K562 (cell line): Measurements from ENCODE around the gene SPATS1. TPM values are rescaled to one million over a fixed set of nuclear protein-coding genes. Genes with fewer than 3 reads are reported as not detected.

Experiments
- ATF3 ChIP-seq, 2 experiments: fragments of 450-650 bp in 1 of 2; sonication (generic) in 1 of 2; formaldehyde crosslinking in 1 of 2; IDR thresholded peaks in 1 of 2; conservative IDR thresholded peaks in 1 of 2; 2 replicates each; pipeline versions ENCODE4 v1.6.1 to v1.8.1; 2016 to 2023; ENCODE audit warnings: mild to moderate bottlenecking in 2 of 2, moderate library complexity in 2 of 2, inconsistent platforms in 1 of 2, missing genetic modification reagents in 1 of 2
- E2F8 ChIP-seq: fragments of 450-650 bp; IDR thresholded peaks from 2 replicates; pipeline ENCODE4 v1.7.1; 2018; ENCODE audit warnings: mild to moderate bottlenecking, low read depth; ENCODE audit not compliant: partially characterized antibody
- EHMT2 ChIP-seq: fragments of 450-650 bp; IDR thresholded peaks from 2 replicates; pipeline ENCODE4 v1.6.1; 2018; ENCODE audit warnings: antibody characterized with exemption
- HDAC3 ChIP-seq: fragments of 450-650 bp; IDR thresholded peaks from 2 replicates; pipeline ENCODE4 v1.6.1; 2018; ENCODE audit warnings: borderline replicate concordance, mild to moderate bottlenecking, moderate library complexity; ENCODE audit not compliant: partially characterized antibody
- IRF1 ChIP-seq: sonication (generic); formaldehyde crosslinking; IDR thresholded peaks from 2 replicates; pipeline ENCODE4 v1.8.0; 2022; ENCODE audit warnings: missing genetic modification reagents, mild to moderate bottlenecking, borderline replicate concordance
- IRF9 ChIP-seq: fragments of 450-650 bp; IDR thresholded peaks from 2 replicates; pipeline ENCODE4 v1.6.1; 2016; ENCODE audit warnings: missing biosample characterization, missing genetic modification characterization
- KAT8 ChIP-seq: fragments of 450-650 bp; IDR thresholded peaks from 2 replicates; pipeline ENCODE4 v1.6.1; 2016; ENCODE audit warnings: low read depth, mild to moderate bottlenecking
- NCOA2 ChIP-seq, 2 experiments: fragments of 450-650 bp; IDR thresholded peaks; 2 replicates each; pipeline ENCODE4 v1.6.1; 2018; ENCODE audit warnings: mild to moderate bottlenecking in 2 of 2, moderate library complexity in 1 of 2; ENCODE audit not compliant: partially characterized antibody in 2 of 2
- NR1H2 ChIP-seq: sonication (generic); formaldehyde crosslinking; IDR thresholded peaks from 2 replicates; pipeline ENCODE4 v1.4.0; 2020; ENCODE audit warnings: mild to moderate bottlenecking, missing genetic modification reagents
- PHB ChIP-seq: fragments of 250-450 bp; sonication (Bioruptor Pico); IDR thresholded peaks from 2 replicates; pipeline ENCODE4 v1.5.0; 2021
- POLR2AphosphoS5 ChIP-seq: IDR thresholded peaks from 2 replicates; pipeline ENCODE4 v1.6.1; 2011; ENCODE audit warnings: mild to moderate bottlenecking, low read depth, low read length, moderate library complexity; ENCODE audit not compliant: control insufficient read depth, insufficient read depth
- SAFB ChIP-seq: fragments of 200-400 bp; formaldehyde crosslinking; IDR thresholded peaks from 2 replicates; pipeline ENCODE4 v1.6.1; 2017; ENCODE audit warnings: low read depth, low read length, borderline replicate concordance
- SAP30 ChIP-seq: fragments of 200-600 bp; sonication (generic); IDR thresholded peaks from 2 replicates; pipeline ENCODE4 v1.6.1; 2012; ENCODE audit warnings: borderline replicate concordance, low read depth, mild to moderate bottlenecking, moderate library complexity, low read length, control low read depth, inconsistent platforms; ENCODE audit not compliant: insufficient read depth, poor library complexity, severe bottlenecking
- SRF ChIP-seq, 2 experiments: fragments of 250-450, 450-650 bp in 1 of 2; sonication (Bioruptor Pico) in 1 of 2; sonication (generic) in 1 of 2; formaldehyde crosslinking; IDR thresholded peaks; 2 replicates each; pipeline versions ENCODE4 v1.5.0 to v1.5.1; 2020 to 2022; ENCODE audit warnings: mild to moderate bottlenecking in 1 of 2, missing genetic modification reagents in 1 of 2
- THAP7 ChIP-seq: fragments of 250-450 bp; sonication (Bioruptor Pico); IDR thresholded peaks from 2 replicates; pipeline ENCODE4 v1.5.0; 2021
- ZBTB34 ChIP-seq: fragments of 250-450 bp; sonication (Bioruptor Pico); IDR thresholded peaks from 2 replicates; pipeline ENCODE4 v1.8.0; 2021; ENCODE audit warnings: mild to moderate bottlenecking, moderate library complexity
- polyA plus RNA-seq, 8 experiments: library from polyadenylated mRNA; depleted of rRNA in 4 of 8; stranded (reverse) in 5 of 8; unstranded in 3 of 8; fragments of >200 nt; fragmentation: Nextera tagmentation in 2 of 8; fragmentation: Illumina TruSeq in 1 of 8; extraction: Ambion mirVana in 2 of 8; extraction: Trizol in 1 of 8; gene quantifications; 2 replicates each; pipeline versions ENCODE4 v1.2.1 to v1.2.3, GENCODE V29; 2011 to 2014; ENCODE audit warnings: inconsistent platforms in 1 of 8, missing spikeins in 1 of 8
- total RNA-seq, 7 experiments: library from RNA; depleted of rRNA in 6 of 7; stranded (reverse); fragments of >200 nt in 6 of 7; fragmentation: Illumina TruSeq in 2 of 7; extraction: Trizol in 2 of 7; gene quantifications; 2 replicates each; pipeline versions ENCODE4 v1.2.1 to v1.2.3, GENCODE V29; 2011 to 2021; ENCODE audit warnings: low replicate concordance in 1 of 7

The SPATS1 gene
- total and polyA plus RNA-seq, 9 of the 15 experiments (the other 6 are each of a cell fraction or from before 2014, with no cell fraction given), result not detected

- TF ChIP-seq EHMT2, result peak; percentile 62; the same call in 1 of the 2 replicates
- no peak for TF ChIP-seq NR1H2 (CRISPR knock-in tag)
- no peak for TF ChIP-seq ZBTB34 (CRISPR knock-in tag)
- no peak for TF ChIP-seq KAT8
- peak; percentile 94 for TF ChIP-seq POLR2AphosphoS5
- TF ChIP-seq ATF3 (IDR thresholded peaks at IDR 0.05), result no peak
- TF ChIP-seq ATF3 (CRISPR knock-in tag; conservative IDR thresholded peaks at IDR 0.05), result 0 out of 2 replicates have a peak, but pooled peaks have one; percentile 65
- TF ChIP-seq PHB (CRISPR knock-in tag), result no peak
- TF ChIP-seq SAFB, result no peak
- TF ChIP-seq SRF (CRISPR knock-in tag; IDR thresholded peaks at IDR 0.05), result no peak; a peak in 1 of 4 replicates
- no peak for TF ChIP-seq E2F8
- TF ChIP-seq SAP30, result peak; percentile 86
- peak; percentile 89 for TF ChIP-seq THAP7 (CRISPR knock-in tag)
- TF ChIP-seq IRF1 (CRISPR knock-in tag), result peak; percentile 82; the same call in 1 of the 2 replicates
- no peak for TF ChIP-seq HDAC3
- TF ChIP-seq IRF9 (tag), result no peak
- TF ChIP-seq NCOA2 (IDR thresholded peaks at IDR 0.05; ENCODE audit: partially characterized antibody in 2 of 2), result no peak
Measured at GRCh38 chr6:44312901-44313788, 29.3 kb upstream of the SPATS1 start, which contains the start of gene AARS2 (continued).
